Psoas muscle (tissue), 8 donors: ENCODE measurements around the gene FGFR3. TPM values are rescaled to one million over a fixed set of nuclear protein-coding genes. Genes with fewer than 3 reads are reported as not detected.

Experiments
- ATAC-seq, 4 donors: fragments of 200-7000 bp; cut with Tn5 transposase; one replicate each; pipeline ENCODE4 v1.9.1; 2020; ENCODE audit warnings: moderate library complexity in 3 of 4, mild to moderate bottlenecking in 2 of 4
- DNase-seq, 2 donors: peaks; one replicate each; pipeline ENCODE4 v3.0.0-alpha.2; 2020
- H3K27ac ChIP-seq: fragments of 200-600 bp; one replicate; pipeline ENCODE4 v1.8.0; 2022
- H3K27me3 ChIP-seq, 3 donors: fragments of 200-600 bp in 1 of 3; one replicate each; pipeline versions ENCODE4 v1.6.1 to v1.8.0; 2013 to 2022; ENCODE audit warnings: low read length in 2 of 3, mild to moderate bottlenecking in 2 of 3, moderate library complexity in 1 of 3; ENCODE audit not compliant: insufficient read depth in 3 of 3
- H3K36me3 ChIP-seq, 2 donors: fragments of 200-600 bp in 1 of 2; one replicate each; pipeline versions ENCODE4 v1.6.1 to v1.8.0; 2013 to 2022; ENCODE audit warnings: low read depth in 1 of 2, mild to moderate bottlenecking in 1 of 2, moderate library complexity in 1 of 2; ENCODE audit not compliant: insufficient read depth in 1 of 2
- H3K4me1 ChIP-seq: fragments of 200-600 bp; one replicate; pipeline ENCODE4 v1.8.0; 2022
- H3K4me3 ChIP-seq: fragments of 200-600 bp; one replicate; pipeline ENCODE4 v1.8.0; 2022; ENCODE audit warnings: mild to moderate bottlenecking
- H3K9me3 ChIP-seq: fragments of 200-600 bp; one replicate; pipeline ENCODE4 v1.8.0; 2022
- WGBS, 3 donors: extraction: QIAGEN DNeasy Blood & Tissue Kit; methylation state at CpG; one replicate each; pipeline versions ENCODE4 v1.1.6 to v1.1.7; 2013; 5-methylcytosine and 5-hydroxymethylcytosine counted together
- intact Hi-C, 2 donors: fragments of 100-400 bp; cut with DNase I; formaldehyde crosslinking; loops; one replicate each; pipeline versions ENCODE4 v1.11.0 to v1.14.2; 2022
- polyA plus RNA-seq, 3 donors: library from polyadenylated mRNA; stranded (reverse); fragments of 200-250 nt; gene quantifications; one replicate each; pipeline ENCODE4 v1.2.3, GENCODE V29; 2013
- total RNA-seq, 4 donors: library from RNA; stranded (reverse); fragmentation: NEBNext Ultra II Directional in 2 of 4; extraction: Animal tissue kit (Norgen Biotek cat#: 25700) in 2 of 4; gene quantifications; one replicate each; pipeline versions ENCODE4 v1.2.1 to v1.2.4, GENCODE V29; 2021 to 2023
- TF ChIP-seq, protein P1 (sequence below): fragments of 200-600 bp; IDR thresholded peaks from one replicate; pipeline ENCODE4 v1.8.0; 2022; ENCODE audit warnings: antibody characterized with exemption
- donor health status: healthy with polysubstance abuse.
- donor health status: DM: no; HTN: no; CAD: no; lungs with moderate emphysema.
- donor health status: Bipolar disorder and iron deficiency.
- donor health status: healthy.
- donor health status: DM: yes; HTN: yes; CAD: no.
- donor health status: DM: no; HTN: no; CAD: no.
- donor health status: DM: no; HTN: no; CAD: no.
- donor health status: DM: yes; HTN: yes; CAD: no.

FGFR3 gene
- total and polyA plus RNA-seq, 7 donors, result 0.17 to 1.1 (median 0.30) TPM

GRCh38 chr4:1783015-1783414 lies 10.1 kb upstream of the FGFR3 start:
- no peak overlapping the region for H3K27ac ChIP-seq
- no peaks in the 10 kb centered on the region for H3K27me3 ChIP-seq
- ATAC-seq, result no peak
- peaks cover 8% of the 10 kb centered on the region for H3K4me1 ChIP-seq
- TF ChIP-seq, protein P1, sequence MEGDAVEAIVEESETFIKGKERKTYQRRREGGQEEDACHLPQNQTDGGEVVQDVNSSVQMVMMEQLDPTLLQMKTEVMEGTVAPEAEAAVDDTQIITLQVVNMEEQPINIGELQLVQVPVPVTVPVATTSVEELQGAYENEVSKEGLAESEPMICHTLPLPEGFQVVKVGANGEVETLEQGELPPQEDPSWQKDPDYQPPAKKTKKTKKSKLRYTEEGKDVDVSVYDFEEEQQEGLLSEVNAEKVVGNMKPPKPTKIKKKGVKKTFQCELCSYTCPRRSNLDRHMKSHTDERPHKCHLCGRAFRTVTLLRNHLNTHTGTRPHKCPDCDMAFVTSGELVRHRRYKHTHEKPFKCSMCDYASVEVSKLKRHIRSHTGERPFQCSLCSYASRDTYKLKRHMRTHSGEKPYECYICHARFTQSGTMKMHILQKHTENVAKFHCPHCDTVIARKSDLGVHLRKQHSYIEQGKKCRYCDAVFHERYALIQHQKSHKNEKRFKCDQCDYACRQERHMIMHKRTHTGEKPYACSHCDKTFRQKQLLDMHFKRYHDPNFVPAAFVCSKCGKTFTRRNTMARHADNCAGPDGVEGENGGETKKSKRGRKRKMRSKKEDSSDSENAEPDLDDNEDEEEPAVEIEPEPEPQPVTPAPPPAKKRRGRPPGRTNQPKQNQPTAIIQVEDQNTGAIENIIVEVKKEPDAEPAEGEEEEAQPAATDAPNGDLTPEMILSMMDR, result no peak
- H3K4me3 ChIP-seq, result no peak overlapping the region
- 71 to 81% (median 79%) methylated on average over 8 to 10 of the region's 10 CpGs for WGBS, 3 donors
- H3K36me3 ChIP-seq, result no peaks in the 10 kb centered on the region
- intact Hi-C loops, result no loop called here
- DNase-seq, result no peak
- H3K9me3 ChIP-seq, result no peaks in the 10 kb centered on the region

- Histone ChIP-seq H3K4me1 (peaks cover 8% of the 10 kb centered on the region), H3K9me3 (no peaks in the 10 kb centered on the region), H3K27ac (no peak overlapping the region), H3K27me3 (no peaks in the 10 kb centered on the region), H3K4me3 (no peak overlapping the region), H3K36me3 (no peaks in the 10 kb centered on the region)
- WGBS, 3 donors, result 61 to 71% (median 68%) methylated on average over 12 of the region's 12 CpGs
- TF ChIP-seq, protein P1, result no peak
- DNase-seq (no peak), ATAC-seq (peak in 1 of 4 donors; percentile 4)
- intact Hi-C loops, result no loop called here
Measured at GRCh38 chr4:1783970-1784369, 9.1 kb upstream of the FGFR3 start.

DNA sequence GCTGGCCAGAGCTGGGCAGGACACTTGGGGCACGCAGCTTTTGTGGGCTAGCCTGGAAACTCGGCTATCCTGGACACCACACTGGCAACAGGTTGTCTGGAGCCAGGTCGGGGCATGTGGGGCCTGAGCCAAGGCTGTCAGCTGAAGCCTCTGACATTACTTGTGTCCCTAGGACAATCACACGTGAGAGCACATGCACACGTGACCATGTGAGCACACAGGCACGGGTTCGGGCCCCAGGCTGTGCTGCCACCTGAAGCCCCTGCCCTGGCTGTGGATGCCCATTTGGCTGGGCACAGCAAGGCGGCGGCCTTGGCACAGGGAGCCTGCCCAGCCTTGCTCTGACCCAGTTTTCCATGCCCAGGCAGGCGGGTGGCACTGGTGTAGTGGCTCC lies 8.7 kb upstream of the FGFR3 start:
- ATAC-seq (peak in 3 of 4 donors; percentile 61 to 75 (median 71)), DNase-seq (no peak)
- TF ChIP-seq, protein P1, result no peak
- Histone ChIP-seq H3K4me3 (no peak overlapping the region), H3K27me3 (no peaks in the 10 kb centered on the region), H3K27ac (no peak overlapping the region), H3K4me1 (peaks cover 8% of the 10 kb centered on the region), H3K9me3 (no peaks in the 10 kb centered on the region), H3K36me3 (no peaks in the 10 kb centered on the region)
- WGBS, 3 donors, result 30 to 40% (median 37%) methylated on average over 10 of the region's 10 CpGs
- intact Hi-C loops, result no loop called here

DNA sequence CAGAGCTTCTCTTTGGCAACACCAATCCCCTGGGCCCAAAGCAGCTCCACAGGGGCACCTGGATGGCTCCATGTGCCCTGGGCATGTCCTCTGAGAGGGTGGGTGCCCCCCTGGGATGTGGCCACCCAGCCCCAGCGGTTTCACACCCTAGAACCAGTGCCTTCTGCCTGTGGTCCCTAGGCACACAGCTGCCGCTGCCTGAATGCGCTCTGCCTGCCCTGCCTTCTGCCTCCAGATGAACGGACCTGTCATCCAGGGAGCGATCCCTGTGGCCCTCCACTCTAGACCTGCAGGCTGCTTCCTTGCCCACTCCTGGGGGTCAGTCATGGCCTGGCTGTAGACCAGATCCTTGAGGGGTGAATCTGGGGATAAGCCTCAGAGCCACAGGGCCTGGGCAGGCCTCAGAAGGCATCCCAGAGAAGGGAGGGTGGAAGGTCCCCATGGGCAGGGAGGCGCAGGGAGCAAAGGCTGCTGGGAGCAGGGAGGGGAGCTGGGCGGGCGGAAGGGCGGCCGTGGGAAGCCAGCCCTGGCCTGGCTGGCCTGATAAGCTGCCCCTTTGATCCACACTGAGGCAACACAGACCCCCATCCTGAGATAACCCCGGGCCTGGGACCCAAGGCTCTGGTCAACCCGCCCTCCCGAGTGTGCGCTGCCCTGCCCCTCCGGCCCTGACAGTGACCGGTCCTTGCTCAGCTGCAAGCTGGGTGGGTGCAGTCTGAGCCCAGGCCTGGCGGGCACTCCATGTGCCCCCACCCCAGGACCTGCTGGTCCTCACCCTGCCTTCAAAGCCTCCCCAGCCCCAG lies 8.1 kb upstream of the FGFR3 start:
- Histone ChIP-seq H3K27me3 (no peaks in the 10 kb centered on the region), H3K4me1 (peaks cover 8% of the 10 kb centered on the region), H3K27ac (no peak overlapping the region), H3K36me3 (no peaks in the 10 kb centered on the region), H3K4me3 (no peak overlapping the region), H3K9me3 (no peaks in the 10 kb centered on the region)
- TF ChIP-seq, protein P1, result no peak
- 66 to 76% (median 71%) methylated on average over 17 of the region's 17 CpGs for WGBS, 3 donors
- intact Hi-C loops, result no loop called here
- ATAC-seq, result peak; percentile 4 to 43 (median 15)
- DNase-seq, result no peak
